Sigmoid colon (tissue), 7 donors: ENCODE measurements around the gene ANTXR2. TPM values are rescaled to one million over a fixed set of nuclear protein-coding genes. Genes with fewer than 3 reads are reported as not detected.
A peak's percentile ranks its signal among the peaks of the same experiment; 100 is the strongest.

Experiments used
- DNase-seq: peaks from one replicate; pipeline ENCODE4 v3.0.0-alpha.2; 2019
- H3K27ac ChIP-seq, 4 donors: fragments of 200-600 bp; sonication (generic); one replicate each; pipeline ENCODE4 v1.5.1; 2016 to 2019; ENCODE audit warnings: mild to moderate bottlenecking in 1 of 4
- H3K27me3 ChIP-seq, 3 donors: fragments of 200-600 bp; sonication (generic); one replicate each; pipeline ENCODE4 v1.5.1; 2019; ENCODE audit warnings: mild to moderate bottlenecking in 1 of 3
- H3K36me3 ChIP-seq, 4 donors: fragments of 200-600 bp; sonication (generic); one replicate each; pipeline ENCODE4 v1.5.1; 2016 to 2019
- H3K4me1 ChIP-seq, 4 donors: fragments of 200-600 bp; sonication (generic); one replicate each; pipeline ENCODE4 v1.5.1; 2017 to 2019
- H3K4me3 ChIP-seq, 4 donors: fragments of 200-600 bp; sonication (generic); one replicate each; pipeline ENCODE4 v1.5.1; 2017 to 2019; ENCODE audit warnings: mild to moderate bottlenecking in 2 of 4, moderate library complexity in 1 of 4
- H3K9me3 ChIP-seq, 4 donors: fragments of 200-600 bp in 3 of 4; sonication (generic) in 3 of 4; one replicate each; pipeline versions ENCODE4 v1.5.1 to v1.6.1; 2013 to 2019
- CTCF ChIP-seq, 4 experiments: fragments of 450-650 bp in 3 of 4; fragments of 200-600 bp in 1 of 4; IDR thresholded peaks; one replicate each; pipeline ENCODE4 v1.5.1; 2016 to 2019; ENCODE audit warnings: antibody characterized with exemption in 4 of 4, mild to moderate bottlenecking in 3 of 4, moderate library complexity in 2 of 4
- EP300 ChIP-seq, 4 donors: sonication (generic); formaldehyde crosslinking; IDR thresholded peaks; one replicate each; pipeline ENCODE4 v1.6.1; 2017; ENCODE audit warnings: antibody characterized with exemption in 4 of 4
- POLR2A ChIP-seq, 2 donors: fragments of 450-650 bp; IDR thresholded peaks; one replicate each; pipeline ENCODE4 v1.6.1; 2016; ENCODE audit warnings: antibody characterized with exemption in 2 of 2, mild to moderate bottlenecking in 2 of 2, moderate library complexity in 2 of 2
- POLR2AphosphoS5 ChIP-seq, 4 donors: sonication (generic); formaldehyde crosslinking; IDR thresholded peaks; one replicate each; pipeline ENCODE4 v1.6.1; 2017; ENCODE audit warnings: antibody characterized with exemption in 4 of 4
- WGBS, 2 donors: extraction: QIAGEN DNeasy Blood & Tissue Kit; methylation state at CpG; one replicate each; pipeline ENCODE4 v1.1.7; 2013; 5-methylcytosine and 5-hydroxymethylcytosine counted together
- intact Hi-C: fragments of 100-400 bp; cut with DNase I; formaldehyde crosslinking; loops from one replicate; pipeline ENCODE4 v1.15.1; 2023
- polyA plus RNA-seq, 3 donors: library from polyadenylated mRNA; stranded (reverse); fragments of 200-250 nt; gene quantifications; one replicate each; pipeline ENCODE4 v1.2.3, GENCODE V29; 2013
- total RNA-seq, 4 donors: library from RNA; depleted of rRNA; stranded (reverse); fragments of >200 nt; gene quantifications; one replicate each; pipeline ENCODE4 v1.1.0, GENCODE V29; 2016
- donor health status: healthy with polysubstance abuse.
- donor health status: Bipolar disorder and iron deficiency.
- donor health status: healthy.

ANTXR2 gene
- total and polyA plus RNA-seq, 7 donors, result 11.4 to 237 (median 170) TPM

- Histone ChIP-seq H3K4me1 (peaks cover 0 to 18% (median 11%) of the 10 kb centered on the region in 4 donors), H3K27ac (peak overlapping the region in 1 of 4 donors; percentile 8), H3K4me3 (no peak overlapping the region), H3K36me3 (no peaks in the 10 kb centered on the region), H3K27me3 (no peaks in the 10 kb centered on the region), H3K9me3 (no peaks in the 10 kb centered on the region)
- intact Hi-C loops, result no loop called here
- TF ChIP-seq POLR2A (IDR thresholded peaks at IDR 0.05) (no peak), EP300 (IDR thresholded peaks at IDR 0.05) (no peak), POLR2AphosphoS5 (IDR thresholded peaks at IDR 0.05) (no peak), CTCF (IDR thresholded peaks at IDR 0.05) (no peak)
- DNase-seq, result no peak
These were observed 3.7 kb upstream of the ANTXR2 start for GRCh38 chr4:80076681-80077080.

- H3K9me3 ChIP-seq, result no peaks in the 10 kb centered on the region
These were observed 3.1 kb upstream of the ANTXR2 start for GRCh38 chr4:80075995-80076675.

GRCh38 chr4:80074651-80075050 is 1.6 kb upstream of the ANTXR2 start:
- no peaks in the 10 kb centered on the region for H3K36me3 ChIP-seq
- peak overlapping the region; percentile 94 to 97 (median 95) for H3K27ac ChIP-seq
- no peaks in the 10 kb centered on the region for H3K27me3 ChIP-seq
- no peak for TF ChIP-seq POLR2A (IDR thresholded peaks at IDR 0.05)
- no peak for TF ChIP-seq POLR2AphosphoS5 (IDR thresholded peaks at IDR 0.05)
- no peak for TF ChIP-seq EP300 (IDR thresholded peaks at IDR 0.05)
- TF ChIP-seq CTCF (IDR thresholded peaks at IDR 0.05), result no peak
- H3K4me3 ChIP-seq, result no peak overlapping the region
- H3K9me3 ChIP-seq, result no peaks in the 10 kb centered on the region
- intact Hi-C loops, result loop anchor here (5.0 kb wide), 6 partner anchors 57 to 1122 kb away; no protein-coding TSS in a partner anchor
- H3K4me1 ChIP-seq, result peaks cover 0 to 32% (median 22%) of the 10 kb centered on the region in 4 donors
- DNase-seq, result no peak

More at GRCh38 chr4:80075995-80076675, 3.1 kb upstream of the ANTXR2 start:
- peak overlapping the region in 1 of 4 donors; percentile 8 for H3K27ac ChIP-seq
- no peak for TF ChIP-seq EP300 (IDR thresholded peaks at IDR 0.05)
- no peak for TF ChIP-seq POLR2A (IDR thresholded peaks at IDR 0.05)
- TF ChIP-seq CTCF (IDR thresholded peaks at IDR 0.05), result no peak
- TF ChIP-seq POLR2AphosphoS5 (IDR thresholded peaks at IDR 0.05), result no peak
- intact Hi-C loops, result no loop called here
- H3K4me1 ChIP-seq, result peaks cover 0 to 19% (median 11%) of the 10 kb centered on the region in 4 donors
- no peak for DNase-seq
- H3K4me3 ChIP-seq, result no peak overlapping the region
- no peaks in the 10 kb centered on the region for H3K36me3 ChIP-seq
- no peaks in the 10 kb centered on the region for H3K27me3 ChIP-seq

- intact Hi-C loops, result loop anchor here (5.0 kb wide), 6 partner anchors 57 to 1122 kb away; no protein-coding TSS in a partner anchor
- no peak for DNase-seq
- Histone ChIP-seq H3K4me1 (peaks cover 0 to 38% (median 27%) of the 10 kb centered on the region in 4 donors), H3K27ac (peak overlapping the region; percentile 94 to 97 (median 95)), H3K4me3 (no peak overlapping the region), H3K27me3 (no peaks in the 10 kb centered on the region), H3K36me3 (peaks cover 0 to 5% (median 0%) of the 10 kb centered on the region in 4 donors), H3K9me3 (no peaks in the 10 kb centered on the region)
- no peak for TF ChIP-seq POLR2A (IDR thresholded peaks at IDR 0.05)
- no peak for TF ChIP-seq EP300 (IDR thresholded peaks at IDR 0.05)
These were observed 1.0 kb upstream of the ANTXR2 start for GRCh38 chr4:80074069-80074468.

GRCh38 chr4:80073473-80074008 is 512 bp upstream of the ANTXR2 start:
- Histone ChIP-seq H3K4me3 (peak overlapping the region; percentile 76 to 95 (median 87)), H3K36me3 (peaks cover under 1 to 11% (median 4%) of the 10 kb centered on the region in 4 donors), H3K27ac (peak overlapping the region; percentile 94 to 97 (median 95)), H3K27me3 (no peaks in the 10 kb centered on the region), H3K4me1 (peaks cover 0 to 43% (median 33%) of the 10 kb centered on the region in 4 donors), H3K9me3 (no peaks in the 10 kb centered on the region)
- intact Hi-C loops, result loop anchor here (5.0 kb wide), 6 partner anchors 56 to 1121 kb away; no protein-coding TSS in a partner anchor
- WGBS, 2 donors, result 22 to 31% methylated on average over 4 of the region's 4 CpGs
- TF ChIP-seq EP300 (IDR thresholded peaks at IDR 0.05), result no peak
- no peak for TF ChIP-seq POLR2AphosphoS5 (IDR thresholded peaks at IDR 0.05)
- no peak for TF ChIP-seq CTCF (IDR thresholded peaks at IDR 0.05)
- TF ChIP-seq POLR2A (IDR thresholded peaks at IDR 0.05), result no peak
- no peak for DNase-seq
